T-helper 2 cell treated with Interferon-gamma antibody and Interleukin-4, amounts not matched to agents 100 ng/mL and 5 ng/mL, for 36 hours (primary cell): Measurements from ENCODE around the gene TTC21B. TPM values are rescaled to one million over a fixed set of nuclear protein-coding genes. Genes with fewer than 3 reads are reported as not detected.

ENCODE experiments used
- intact Hi-C: fragments of 100-400 bp; cut with micrococcal nuclease; formaldehyde crosslinking; loops from one replicate; pipeline ENCODE4 v1.15.1; 2023
- total RNA-seq: library from RNA; stranded (reverse); gene quantifications from 2 replicates; pipeline ENCODE4 v1.2.3, GENCODE V29; 2022

Gene TTC21B
- total RNA-seq, 1 donor from 2014 or later, result 20.2 TPM

- intact Hi-C loops, result no loop called here
Observed at GRCh38 chr2:165840333-165840958, 113.1 kb downstream of the TTC21B start.

- intact Hi-C loops, result no loop called here
Observed at GRCh38 chr2:165839610-165840009, 114.0 kb downstream of the TTC21B start.

GRCh38 chr2:165837122-165837521, 116.5 kb downstream of the TTC21B start:
- intact Hi-C loops, result no loop called here

- intact Hi-C loops, result no loop called here
Observed at GRCh38 chr2:165835363-165835762, 118.2 kb downstream of the TTC21B start.

- intact Hi-C loops, result no loop called here
Observed at GRCh38 chr2:165833156-165833555, 120.4 kb downstream of the TTC21B start.

- intact Hi-C loops, result no loop called here
Observed at GRCh38 chr2:165827921-165828276, 125.7 kb downstream of the TTC21B start.

GRCh38 chr2:165827016-165827920, 126.3 kb downstream of the TTC21B start:
- intact Hi-C loops, result no loop called here

- intact Hi-C loops, result no loop called here
Observed at GRCh38 chr2:165825041-165825440, 128.5 kb downstream of the TTC21B start.

Other genes with a start within 250 kb of the TTC21B start
- 23.7 and 24.8 TPM in 2 replicates for gene GALNT3, start 159.5 kb downstream of the TTC21B start, total RNA-seq
- gene SCN1A, start 174.2 kb upstream of the TTC21B start, total RNA-seq, result not detected in 2 replicates